Central memory CD8-positive, alpha-beta T cell (primary cell): ENCODE results near the gene TULP3.

ENCODE experiments used
- ATAC-seq: fragments of 150-1000 bp; cut with Tn5 transposase; replicated peaks from 2 replicates; pipeline ENCODE4 v1.10.0; 2022; ENCODE audit warnings: mild to moderate bottlenecking, moderate FRiP score, moderate number of reproducible peaks; ENCODE audit not compliant: poor library complexity, severe bottlenecking; ENCODE audit errors: extremely low read depth
- DNase-seq, 2 donors: peaks; one replicate each; pipeline ENCODE4 v3.0.0; 2021; ENCODE audit warnings: low spot score in 2 of 2
- H3K27ac Mint-ChIP-seq: one replicate; pipeline ENCODE4 v1.8.0; 2022; ENCODE audit warnings: low read depth, mild to moderate bottlenecking, moderate library complexity, mixed read lengths
- H3K27me3 Mint-ChIP-seq: one replicate; pipeline ENCODE4 v1.8.0; 2022; ENCODE audit warnings: mixed read lengths
- H3K36me3 Mint-ChIP-seq: one replicate; pipeline ENCODE4 v1.8.0; 2022; ENCODE audit warnings: mild to moderate bottlenecking, moderate library complexity, mixed read lengths; ENCODE audit not compliant: insufficient read depth
- H3K4me1 Mint-ChIP-seq: one replicate; pipeline ENCODE4 v1.8.0; 2022; ENCODE audit warnings: mixed read lengths
- H3K4me3 Mint-ChIP-seq: one replicate; pipeline ENCODE4 v1.8.0; 2022; ENCODE audit warnings: mild to moderate bottlenecking, moderate library complexity, mixed read lengths
- H3K9me3 Mint-ChIP-seq: one replicate; pipeline ENCODE4 v1.8.0; 2022; ENCODE audit warnings: mixed read lengths

The TULP3 gene

GRCh38 chr12:2949411-2949810, 58.7 kb downstream of the TULP3 start:
- peak overlapping the region; percentile 22 for H3K27ac Mint-ChIP-seq
- H3K4me3 Mint-ChIP-seq = no peak overlapping the region

DNA sequence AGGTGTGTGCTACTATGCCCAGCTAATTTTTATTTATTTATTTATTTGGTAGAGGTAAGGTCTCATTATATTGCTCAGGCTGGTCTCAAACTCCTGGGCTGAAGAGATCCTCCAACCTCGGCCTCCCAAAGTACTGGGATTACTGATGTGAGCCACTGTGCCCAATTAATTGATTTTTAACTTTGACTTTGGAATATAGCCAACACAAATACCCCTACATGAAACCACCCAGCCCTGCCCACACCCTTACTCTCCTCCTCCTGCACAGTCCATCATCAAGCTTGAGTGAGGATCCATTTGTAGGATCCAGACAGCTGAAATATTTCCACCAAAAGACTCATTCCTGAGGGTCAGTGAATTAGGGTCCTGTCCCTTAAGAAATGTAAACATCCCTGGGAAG, 65.2 kb downstream of the TULP3 start:
- H3K27me3 Mint-ChIP-seq = peaks cover 41% of the 10 kb centered on the region
- ATAC-seq (no peak), DNase-seq (no peak)
- peaks cover 13% of the 10 kb centered on the region for H3K4me1 Mint-ChIP-seq
- no peaks in the 10 kb centered on the region for H3K36me3 Mint-ChIP-seq
- H3K4me3 Mint-ChIP-seq = no peak overlapping the region
- no peaks in the 10 kb centered on the region for H3K9me3 Mint-ChIP-seq
- H3K27ac Mint-ChIP-seq = no peak overlapping the region

More at GRCh38 chr12:2949411-2949810, 58.7 kb downstream of the TULP3 start:
- Mint-ChIP-seq H3K9me3 (no peaks in the 10 kb centered on the region), H3K36me3 (peaks cover 1% of the 10 kb centered on the region), H3K4me1 (no peaks in the 10 kb centered on the region), H3K27me3 (peaks cover 27% of the 10 kb centered on the region)
- ATAC-seq = no peak
- DNase-seq = no peak

DNA sequence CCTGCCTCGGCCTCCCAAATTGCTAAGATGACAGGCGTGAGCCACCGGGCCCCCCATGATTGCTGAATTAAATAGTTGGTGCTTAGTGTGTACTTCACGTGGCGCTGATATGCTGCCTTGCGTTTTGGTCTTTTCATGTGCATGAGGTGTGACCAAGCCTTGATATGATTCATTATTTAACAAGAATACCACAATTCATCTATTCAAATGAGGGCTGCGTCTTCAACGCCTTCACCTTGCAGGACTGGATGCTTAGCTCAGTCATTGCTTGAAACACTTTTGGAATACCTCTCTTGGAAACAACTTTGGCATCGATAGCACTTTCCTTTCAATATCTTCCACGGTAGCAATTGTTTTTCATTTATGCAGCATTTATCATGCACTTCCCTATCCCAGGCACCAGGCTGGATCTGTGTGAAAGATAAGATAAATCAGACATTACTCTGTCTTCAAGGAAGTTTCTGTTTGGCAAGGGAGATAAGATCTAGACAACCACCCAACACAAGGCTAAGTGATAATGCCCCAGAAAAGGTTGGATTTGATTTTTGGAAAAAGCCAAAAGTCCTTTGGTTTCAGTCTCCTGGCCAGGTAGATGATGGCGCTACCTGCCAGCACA, 67.2 kb downstream of the TULP3 start:
- Mint-ChIP-seq H3K9me3 (no peaks in the 10 kb centered on the region), H3K27ac (no peak overlapping the region), H3K4me1 (peaks cover 14% of the 10 kb centered on the region), H3K4me3 (peak overlapping the region; percentile 66), H3K27me3 (peaks cover 56% of the 10 kb centered on the region), H3K36me3 (no peaks in the 10 kb centered on the region)
- no peak for DNase-seq
- no peak for ATAC-seq

DNA sequence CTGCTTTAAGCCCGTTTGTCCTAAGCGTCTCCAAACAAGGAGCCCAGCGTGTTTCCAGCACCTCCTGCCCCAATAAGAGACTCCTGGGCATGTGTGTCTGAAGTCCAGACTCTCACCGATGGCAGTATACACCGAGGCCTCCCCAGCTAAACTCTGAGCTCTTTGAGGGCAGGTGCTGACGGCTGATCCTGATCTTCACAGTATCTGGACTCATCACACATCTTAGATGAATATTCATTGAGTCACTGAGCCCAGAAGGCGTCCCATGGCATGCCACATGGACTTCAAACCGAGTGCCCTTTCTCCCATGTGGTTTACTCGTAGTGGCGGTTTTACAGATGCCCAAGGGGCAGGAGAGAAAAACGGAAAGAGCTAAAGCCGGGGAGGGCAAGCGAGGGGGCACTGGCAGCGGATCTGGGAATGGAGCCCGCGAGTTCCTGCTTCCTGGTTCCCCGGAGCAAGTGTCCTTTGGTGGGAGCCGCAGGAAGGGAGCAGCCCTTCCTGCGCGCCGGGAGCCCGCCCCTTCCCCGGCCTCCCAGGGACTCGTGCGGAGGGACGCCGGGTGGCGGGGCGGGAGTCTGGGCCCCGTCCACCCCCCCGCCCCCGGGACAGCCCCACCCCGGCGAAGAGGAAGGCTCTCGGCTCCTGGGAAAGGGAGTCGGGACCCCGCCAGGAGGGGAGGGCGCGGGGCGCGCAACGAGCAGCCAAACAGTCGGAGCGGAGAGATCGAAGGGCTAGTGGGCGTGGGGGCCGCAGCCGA, 67.9 kb downstream of the TULP3 start:
- Mint-ChIP-seq H3K4me1 (peaks cover 14% of the 10 kb centered on the region), H3K9me3 (no peaks in the 10 kb centered on the region), H3K27me3 (peaks cover 63% of the 10 kb centered on the region), H3K4me3 (peak overlapping the region; percentile 66), H3K27ac (no peak overlapping the region), H3K36me3 (no peaks in the 10 kb centered on the region)
- DNase-seq (no peak), ATAC-seq (no peak)

DNA sequence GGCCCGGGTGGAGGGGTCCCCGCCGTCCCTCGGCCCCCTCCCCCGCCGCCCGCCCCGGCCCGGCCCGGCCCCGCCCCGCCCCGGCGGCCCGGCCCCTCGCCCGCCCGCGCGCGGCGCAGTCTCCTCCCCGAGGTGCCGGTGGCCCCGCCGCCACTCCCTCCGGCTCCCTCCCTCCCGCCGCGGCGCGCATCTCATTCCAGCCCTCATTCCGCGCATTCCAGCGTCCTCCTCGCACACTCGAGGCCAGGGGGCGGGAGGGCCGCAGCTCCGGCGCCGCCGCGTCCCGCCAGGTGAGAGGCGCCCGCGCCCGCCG, 68.5 kb downstream of the TULP3 start, which contains the start of gene TEAD4:
Gene TEAD4, plus strand, starts transcription at position 206 of the 313 bp plus-strand sequence.
- Mint-ChIP-seq H3K27ac (no peak within 1 kb of the TSS), H3K9me3 (no peaks in the 10 kb centered on the region), H3K36me3 (no peaks in the 10 kb centered on the region), H3K4me1 (peaks cover 14% of the 10 kb centered on the region), H3K27me3 (peaks cover 69% of the 10 kb centered on the region), H3K4me3 (peak within 1 kb of the TSS; percentile 66)
- DNase-seq (no peak), ATAC-seq (no peak)

DNA sequence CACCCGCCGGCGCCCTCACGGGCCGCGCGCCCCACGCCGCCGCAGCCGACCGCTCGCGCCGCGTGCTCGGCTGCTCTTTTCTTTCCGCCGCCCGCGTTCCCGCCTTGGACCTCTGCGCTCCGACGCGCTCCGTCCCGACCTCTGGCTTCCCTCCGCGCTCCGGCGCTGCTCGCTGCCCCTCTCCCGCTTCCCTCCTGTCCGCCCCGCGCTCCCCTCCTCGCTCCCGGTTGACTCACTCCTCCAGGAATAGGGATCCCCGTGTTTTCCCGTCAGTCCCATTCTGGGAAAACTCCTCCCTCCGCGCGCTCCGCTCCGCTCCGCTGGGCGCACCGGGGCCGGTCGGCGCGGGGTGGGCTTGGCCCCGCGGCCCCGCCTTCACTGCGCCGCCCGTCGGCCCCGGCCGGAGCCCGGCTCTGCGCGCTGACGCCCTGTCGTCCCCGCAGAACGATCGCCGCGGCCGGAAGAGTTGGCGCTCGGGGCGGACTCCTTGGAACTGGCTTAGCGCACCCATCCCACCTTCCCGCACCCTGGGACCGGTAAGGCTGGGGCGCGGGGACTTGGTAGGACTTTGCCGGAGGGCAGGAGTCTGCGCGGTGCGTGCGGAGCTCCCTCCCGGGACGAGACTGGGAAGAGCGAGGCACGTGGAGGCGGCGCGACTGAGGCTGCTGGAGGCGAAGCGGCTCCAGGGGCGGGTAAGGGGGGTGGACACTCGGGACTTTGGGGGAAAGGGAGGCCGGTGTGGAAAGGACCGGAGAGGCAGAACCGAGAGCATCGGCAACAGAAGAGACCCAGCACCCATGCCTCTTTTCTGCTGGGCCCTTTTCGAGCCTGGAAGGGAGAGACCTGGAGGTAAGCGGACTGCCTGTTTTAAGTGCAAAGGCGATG, 69.1 kb downstream of the TULP3 start:
- Mint-ChIP-seq H3K9me3 (no peaks in the 10 kb centered on the region), H3K27me3 (peaks cover 75% of the 10 kb centered on the region)

GRCh38 chr12:2960390-2960956, 69.8 kb downstream of the TULP3 start:
- H3K27me3 Mint-ChIP-seq = peaks cover 77% of the 10 kb centered on the region
- H3K9me3 Mint-ChIP-seq = no peaks in the 10 kb centered on the region
- peaks cover 14% of the 10 kb centered on the region for H3K4me1 Mint-ChIP-seq
- ATAC-seq (no peak), DNase-seq (no peak)
- H3K4me3 Mint-ChIP-seq = peak overlapping the region; percentile 50
- no peaks in the 10 kb centered on the region for H3K36me3 Mint-ChIP-seq
- H3K27ac Mint-ChIP-seq = no peak overlapping the region

More for the DNA sequence above, 69.1 kb downstream of the TULP3 start:
- Mint-ChIP-seq H3K36me3 (no peaks in the 10 kb centered on the region), H3K4me3 (peak overlapping the region; percentile 50), H3K4me1 (peaks cover 14% of the 10 kb centered on the region), H3K27ac (no peak overlapping the region)
- ATAC-seq = no peak
- DNase-seq = no peak

DNA sequence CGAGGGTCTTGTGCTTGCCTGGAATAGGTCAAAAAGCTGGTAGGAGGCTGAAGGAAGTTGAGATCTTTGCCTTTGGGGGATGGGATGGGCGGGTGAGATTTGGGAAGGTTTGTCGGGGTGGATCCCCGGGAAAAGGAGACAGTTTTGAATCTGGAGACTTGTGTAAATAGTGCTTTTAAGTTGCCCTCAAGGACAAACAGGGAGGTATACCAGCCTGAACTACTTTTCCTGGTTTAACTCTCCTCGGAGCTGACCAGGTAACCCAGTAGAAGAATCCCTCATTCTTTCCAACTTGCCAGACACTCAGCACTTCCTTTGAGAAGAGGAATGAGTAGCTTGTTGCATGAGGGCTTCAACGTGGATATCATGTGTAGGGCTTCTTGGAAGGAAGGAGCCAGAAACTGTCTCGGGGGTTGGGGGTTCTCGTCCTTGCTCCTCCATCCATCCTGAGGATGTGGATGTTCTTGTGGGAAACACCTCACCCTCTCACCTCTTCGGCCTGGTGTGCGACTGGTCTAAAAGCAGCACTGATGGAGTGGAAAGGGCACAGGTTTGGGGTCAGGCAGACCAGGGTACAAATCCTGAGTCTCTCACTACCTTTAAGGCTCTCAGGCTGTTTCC, 70.4 kb downstream of the TULP3 start:
- Mint-ChIP-seq H3K4me1 (peaks cover 14% of the 10 kb centered on the region), H3K27ac (no peak overlapping the region), H3K36me3 (no peaks in the 10 kb centered on the region), H3K27me3 (peaks cover 81% of the 10 kb centered on the region), H3K9me3 (no peaks in the 10 kb centered on the region), H3K4me3 (peak overlapping the region; percentile 50)
- ATAC-seq = no peak
- DNase-seq = no peak

GRCh38 chr12:2961705-2962104, 71.0 kb downstream of the TULP3 start:
- ATAC-seq (no peak), DNase-seq (no peak)
- Mint-ChIP-seq H3K36me3 (no peaks in the 10 kb centered on the region), H3K9me3 (no peaks in the 10 kb centered on the region), H3K4me1 (peaks cover 14% of the 10 kb centered on the region), H3K27ac (no peak overlapping the region), H3K27me3 (peaks cover 79% of the 10 kb centered on the region), H3K4me3 (no peak overlapping the region)

GRCh38 chr12:2963154-2963759, 72.6 kb downstream of the TULP3 start:
- Mint-ChIP-seq H3K9me3 (no peaks in the 10 kb centered on the region), H3K27ac (no peak overlapping the region), H3K4me3 (no peak overlapping the region), H3K4me1 (peaks cover 14% of the 10 kb centered on the region), H3K27me3 (peaks cover 64% of the 10 kb centered on the region), H3K36me3 (no peaks in the 10 kb centered on the region)
- DNase-seq (no peak), ATAC-seq (no peak)

DNA sequence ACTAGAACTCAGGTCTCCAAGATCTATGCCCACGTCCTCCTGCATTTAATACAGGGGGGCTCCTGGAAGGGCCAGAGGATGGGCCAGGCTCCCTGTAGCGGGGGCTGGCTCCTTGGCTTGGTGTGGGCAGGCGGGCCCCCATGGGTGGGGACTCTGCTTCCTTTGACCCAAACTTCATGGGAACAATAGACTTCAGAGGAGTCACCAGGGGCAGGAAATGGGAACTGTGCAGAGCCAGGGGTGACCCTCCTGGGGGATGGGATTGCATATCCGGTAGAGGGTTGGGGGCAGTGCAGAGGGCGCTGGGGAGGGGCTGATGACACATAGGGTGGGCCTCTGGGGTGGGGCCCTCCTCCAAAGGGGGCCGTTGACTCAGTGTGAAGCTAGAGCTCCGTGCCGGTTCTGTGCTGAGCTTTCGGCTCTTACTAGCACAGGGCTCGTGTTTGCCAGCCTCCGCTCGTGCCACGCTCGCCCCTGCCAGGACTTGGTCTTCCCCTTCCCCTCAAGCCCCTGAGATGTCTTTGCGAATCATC, 73.1 kb downstream of the TULP3 start:
- ATAC-seq (no peak), DNase-seq (no peak)
- no peaks in the 10 kb centered on the region for H3K9me3 Mint-ChIP-seq
- peaks cover 58% of the 10 kb centered on the region for H3K27me3 Mint-ChIP-seq
- no peak overlapping the region for H3K4me3 Mint-ChIP-seq
- H3K4me1 Mint-ChIP-seq = peaks cover 9% of the 10 kb centered on the region
- H3K36me3 Mint-ChIP-seq = no peaks in the 10 kb centered on the region
- no peak overlapping the region for H3K27ac Mint-ChIP-seq
